Fibroblast of mammary gland (primary cell): ENCODE data around the gene DDX24.

Experiments used
- DNase-seq: peaks from one replicate; pipeline ENCODE4 v3.0.0-alpha.2; 2010; ENCODE audit warnings: low read depth
- H3K4me3 ChIP-seq: 2 replicates; pipeline ENCODE4 v1.5.1; 2011; ENCODE audit warnings: low read depth, mild to moderate bottlenecking, low read length, moderate library complexity; ENCODE audit not compliant: control insufficient read depth
- CTCF ChIP-seq: conservative IDR thresholded peaks from 2 replicates; pipeline ENCODE4 v1.5.1; 2011; ENCODE audit warnings: low read depth, low read length, inconsistent platforms; ENCODE audit not compliant: control insufficient read depth, insufficient read depth

Gene DDX24

GRCh38 chr14:94028450-94028826 lies 52.6 kb downstream of the DDX24 start:
- H3K4me3 ChIP-seq, result no peak overlapping the region
- no peak for TF ChIP-seq CTCF
- no peak for DNase-seq

- H3K4me3 ChIP-seq, result no peak overlapping the region
- DNase-seq, result no peak
- no peak for TF ChIP-seq CTCF
These were observed 53.2 kb downstream of the DDX24 start for GRCh38 chr14:94027566-94028449.

GRCh38 chr14:94026889-94027469 lies 54.0 kb downstream of the DDX24 start:
- no peak for TF ChIP-seq CTCF
- DNase-seq, result no peak
- peak overlapping the region; percentile 46 for H3K4me3 ChIP-seq

DNA sequence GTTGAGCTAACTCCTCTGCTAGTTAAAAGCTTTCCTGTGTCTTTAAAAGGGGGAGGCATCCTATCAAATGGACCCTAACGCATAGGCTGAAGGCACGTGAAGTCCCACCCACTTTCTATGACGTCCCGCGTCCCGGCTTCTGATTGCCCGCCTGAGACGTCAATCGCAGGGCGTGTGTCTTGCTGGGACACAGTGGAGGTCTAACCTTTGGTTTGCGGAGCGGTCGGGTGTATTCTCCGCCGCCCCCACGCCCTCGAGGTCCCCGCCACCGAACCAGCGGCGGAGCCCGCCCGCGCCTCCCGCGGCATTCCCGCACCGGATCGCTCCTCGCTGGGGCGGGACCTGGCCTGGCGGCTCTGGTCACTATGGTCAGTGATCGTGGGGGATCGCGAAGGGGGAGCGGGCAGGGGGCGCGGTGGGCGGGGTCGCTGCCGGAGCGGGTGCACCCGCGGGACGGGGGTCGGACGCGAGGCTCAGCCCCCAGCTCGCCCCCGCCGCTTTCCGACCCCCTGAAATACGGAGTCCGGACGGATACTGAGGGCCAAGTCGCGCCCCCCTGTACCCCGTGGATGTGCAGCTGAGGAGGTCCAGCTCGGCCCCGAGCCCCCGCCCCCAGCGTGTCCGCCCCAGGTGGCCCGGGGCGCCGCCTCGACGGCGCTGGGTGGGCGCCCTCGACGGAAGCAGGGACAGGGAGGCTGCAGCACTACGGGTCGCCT lies 54.7 kb downstream of the DDX24 start, which contains the start of gene OTUB2:
Gene OTUB2, plus strand, starts transcription at position 168 of the 716 bp plus-strand sequence. Its CDS starts 198 bp downstream, at position 366.
- TF ChIP-seq CTCF, result no peak
- DNase-seq, result peak; percentile 98
- peak within 1 kb of the TSS; percentile 46 for H3K4me3 ChIP-seq

DNA sequence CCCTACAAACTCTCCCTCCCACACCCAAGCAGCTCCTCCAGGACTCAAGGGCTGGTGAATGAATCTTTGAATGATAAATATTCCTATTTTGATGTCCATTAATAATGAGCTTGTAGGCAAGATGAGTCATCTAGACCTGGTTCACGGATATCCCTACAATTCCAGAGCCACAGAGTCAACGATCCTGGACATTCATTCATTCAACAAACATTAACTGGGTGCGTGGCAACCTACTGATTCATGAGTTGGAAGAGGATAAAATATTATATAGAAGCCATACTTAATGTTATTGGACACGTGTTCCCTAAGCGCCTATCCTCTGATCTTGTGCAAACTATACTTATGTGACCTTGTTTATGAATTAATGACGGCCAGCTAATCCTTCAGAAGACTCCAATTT lies 55.3 kb downstream of the DDX24 start:
- H3K4me3 ChIP-seq, result peak overlapping the region; percentile 46
- TF ChIP-seq CTCF, result no peak
- no peak for DNase-seq

- no peak for DNase-seq
- no peak overlapping the region for H3K4me3 ChIP-seq
- TF ChIP-seq CTCF, result no peak
These were observed 56.5 kb downstream of the DDX24 start for GRCh38 chr14:94024549-94024948.
